ENCODE measurements around the gene TMEM131.
A peak's percentile ranks its signal among the peaks of the same experiment; 100 is the strongest.

TMEM131 gene

DNA sequence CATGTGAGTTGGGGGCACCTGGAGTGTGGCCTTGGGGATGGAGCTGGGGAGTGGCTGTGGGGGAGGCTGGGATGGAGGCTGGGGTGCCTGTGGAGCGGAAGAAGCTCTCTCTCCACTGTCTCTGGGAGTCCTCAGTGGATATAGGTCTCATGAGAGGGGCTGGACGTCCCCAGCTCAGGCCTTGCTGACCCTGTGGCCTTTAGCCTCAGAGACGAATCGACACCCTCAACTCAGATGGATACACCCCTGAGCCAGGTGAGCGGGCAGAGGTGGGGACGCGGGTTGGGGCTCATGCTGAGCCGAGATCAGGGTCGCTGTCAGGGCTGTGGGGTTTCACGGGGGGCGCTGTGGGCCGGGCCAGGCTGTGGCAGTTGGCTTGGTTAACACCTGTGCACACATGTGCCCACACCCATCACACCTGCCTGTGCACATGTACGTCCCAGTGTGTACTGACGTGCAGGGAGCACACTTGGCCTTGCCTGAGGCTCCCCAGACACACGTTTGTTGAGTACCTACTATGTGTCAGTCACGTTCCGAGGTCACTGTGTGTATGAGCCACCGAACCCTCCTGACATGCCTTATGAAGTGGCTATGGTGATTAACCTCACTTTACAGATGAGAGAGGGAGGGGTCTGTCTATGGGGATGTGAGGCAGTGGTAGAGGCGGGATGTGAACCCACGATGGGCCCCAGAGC lies 262.3 kb downstream of the TMEM131 start:
- TF ChIP-seq, protein P1, sequence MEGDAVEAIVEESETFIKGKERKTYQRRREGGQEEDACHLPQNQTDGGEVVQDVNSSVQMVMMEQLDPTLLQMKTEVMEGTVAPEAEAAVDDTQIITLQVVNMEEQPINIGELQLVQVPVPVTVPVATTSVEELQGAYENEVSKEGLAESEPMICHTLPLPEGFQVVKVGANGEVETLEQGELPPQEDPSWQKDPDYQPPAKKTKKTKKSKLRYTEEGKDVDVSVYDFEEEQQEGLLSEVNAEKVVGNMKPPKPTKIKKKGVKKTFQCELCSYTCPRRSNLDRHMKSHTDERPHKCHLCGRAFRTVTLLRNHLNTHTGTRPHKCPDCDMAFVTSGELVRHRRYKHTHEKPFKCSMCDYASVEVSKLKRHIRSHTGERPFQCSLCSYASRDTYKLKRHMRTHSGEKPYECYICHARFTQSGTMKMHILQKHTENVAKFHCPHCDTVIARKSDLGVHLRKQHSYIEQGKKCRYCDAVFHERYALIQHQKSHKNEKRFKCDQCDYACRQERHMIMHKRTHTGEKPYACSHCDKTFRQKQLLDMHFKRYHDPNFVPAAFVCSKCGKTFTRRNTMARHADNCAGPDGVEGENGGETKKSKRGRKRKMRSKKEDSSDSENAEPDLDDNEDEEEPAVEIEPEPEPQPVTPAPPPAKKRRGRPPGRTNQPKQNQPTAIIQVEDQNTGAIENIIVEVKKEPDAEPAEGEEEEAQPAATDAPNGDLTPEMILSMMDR (IDR thresholded peaks at IDR 0.05; ENCODE audit: insufficient read depth, missing control alignments): no peak
- no peak for DNase-seq (ENCODE audit: insufficient read length, low spot score)
- FAIRE-seq: no peak

DNA sequence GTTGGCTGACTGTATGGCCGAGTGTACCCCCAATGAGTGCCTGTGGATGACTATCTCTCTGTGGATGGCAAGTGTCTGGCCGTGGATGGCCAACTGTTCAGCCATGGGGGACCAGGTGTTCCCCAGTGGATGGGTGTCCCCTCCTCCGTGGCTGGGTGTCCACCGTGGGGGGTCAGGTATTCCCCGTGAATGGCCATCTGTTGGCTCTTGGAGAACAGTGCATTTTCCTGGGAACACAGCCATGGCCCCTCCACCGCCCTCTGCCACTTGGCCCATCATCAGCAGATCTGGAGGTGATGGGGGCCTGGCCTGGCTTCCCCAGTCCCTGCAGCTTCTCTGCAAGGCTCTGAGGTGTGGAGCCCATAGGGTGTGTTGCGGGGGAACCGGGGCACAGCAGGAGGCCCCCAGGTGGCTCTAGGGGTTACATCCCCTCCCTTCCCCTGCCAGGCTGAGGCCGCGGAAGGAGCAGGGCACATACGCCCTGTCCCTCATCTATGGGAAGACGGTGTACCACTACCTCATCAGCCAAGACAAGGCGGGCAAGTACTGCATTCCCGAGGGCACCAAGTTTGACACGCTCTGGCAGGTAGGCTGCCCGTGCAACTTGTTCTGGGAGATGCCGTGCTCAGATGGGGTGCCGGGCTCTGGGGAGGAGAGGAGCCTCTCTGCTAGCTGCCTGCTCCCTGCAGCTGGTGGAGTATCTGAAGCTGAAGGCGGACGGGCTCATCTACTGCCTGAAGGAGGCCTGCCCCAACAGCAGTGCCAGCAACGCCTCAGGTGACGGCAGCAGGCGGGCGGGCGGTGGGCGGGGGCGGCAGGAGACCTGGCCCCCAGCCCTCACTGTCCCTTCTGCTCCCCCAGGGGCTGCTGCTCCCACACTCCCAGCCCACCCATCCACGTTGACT lies 263.1 kb downstream of the TMEM131 start:
- no peak for DNase-seq (ENCODE audit: insufficient read length, low spot score)
- FAIRE-seq: no peak
- TF ChIP-seq, protein P1 (IDR thresholded peaks at IDR 0.05; ENCODE audit: insufficient read depth, missing control alignments): no peak

DNA sequence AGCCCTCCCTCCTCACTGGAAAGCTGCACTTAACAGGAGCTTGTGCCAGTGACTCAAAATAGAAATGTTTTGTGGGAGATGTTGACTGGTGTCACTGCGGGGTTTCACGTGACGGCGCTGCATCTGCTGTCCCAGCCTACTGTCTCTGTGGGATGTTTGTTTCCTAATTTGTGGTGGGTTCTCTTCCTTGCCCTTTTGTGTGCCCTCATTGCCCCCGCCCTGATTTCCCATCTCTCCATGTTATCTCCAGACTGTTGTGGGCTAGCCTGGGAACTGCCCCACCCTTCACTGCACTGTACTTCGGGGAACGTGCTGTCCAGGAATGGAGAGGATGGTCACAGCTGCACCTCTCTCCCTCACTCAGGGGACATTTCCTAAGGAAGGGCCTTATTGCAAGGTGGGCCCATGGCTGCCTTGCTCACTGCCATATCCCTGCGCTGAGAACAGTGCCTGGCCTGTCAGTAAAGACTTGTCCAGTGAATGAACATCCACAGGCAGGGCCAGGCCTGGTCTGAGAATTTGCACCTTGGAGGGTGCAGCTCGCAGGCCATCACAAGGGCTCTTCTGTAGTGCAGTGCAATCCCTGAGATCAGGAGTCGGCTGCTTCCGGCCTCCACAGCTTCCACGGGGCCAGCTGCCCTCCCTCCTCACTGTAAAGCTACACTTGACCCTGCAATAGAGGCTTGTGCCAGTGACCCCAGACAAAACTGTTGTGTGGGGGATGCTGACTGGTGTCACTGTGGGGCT lies 264.3 kb downstream of the TMEM131 start:
- DNase-seq (ENCODE audit: insufficient read length, low spot score) (no peak), FAIRE-seq (no peak)
- TF ChIP-seq, protein P1 (IDR thresholded peaks at IDR 0.05; ENCODE audit: insufficient read depth, missing control alignments): no peak

DNA sequence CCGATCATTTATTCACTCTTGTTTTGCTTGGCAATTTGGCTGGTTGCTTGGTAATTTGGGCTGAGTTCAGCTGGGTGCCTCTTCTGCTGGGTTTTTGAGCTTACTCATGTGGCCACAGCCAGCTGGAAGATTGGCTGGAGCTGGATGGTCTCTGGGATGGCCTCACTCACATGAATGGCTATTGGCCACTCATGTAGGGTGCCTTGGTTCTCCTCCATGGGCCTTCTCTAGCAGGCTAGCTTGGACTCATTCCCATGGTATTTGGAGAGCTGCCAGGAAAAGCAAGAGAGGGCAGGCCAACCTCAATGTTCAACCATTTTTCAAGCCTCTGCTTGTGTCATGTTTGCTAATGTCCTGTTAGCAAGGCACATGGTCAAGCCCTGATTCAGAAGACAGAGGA lies 265.5 kb downstream of the TMEM131 start:
- FAIRE-seq: no peak
- TF ChIP-seq, protein P1 (IDR thresholded peaks at IDR 0.05; ENCODE audit: insufficient read depth, missing control alignments): no peak
- DNase-seq (ENCODE audit: insufficient read length, low spot score): no peak

DNA sequence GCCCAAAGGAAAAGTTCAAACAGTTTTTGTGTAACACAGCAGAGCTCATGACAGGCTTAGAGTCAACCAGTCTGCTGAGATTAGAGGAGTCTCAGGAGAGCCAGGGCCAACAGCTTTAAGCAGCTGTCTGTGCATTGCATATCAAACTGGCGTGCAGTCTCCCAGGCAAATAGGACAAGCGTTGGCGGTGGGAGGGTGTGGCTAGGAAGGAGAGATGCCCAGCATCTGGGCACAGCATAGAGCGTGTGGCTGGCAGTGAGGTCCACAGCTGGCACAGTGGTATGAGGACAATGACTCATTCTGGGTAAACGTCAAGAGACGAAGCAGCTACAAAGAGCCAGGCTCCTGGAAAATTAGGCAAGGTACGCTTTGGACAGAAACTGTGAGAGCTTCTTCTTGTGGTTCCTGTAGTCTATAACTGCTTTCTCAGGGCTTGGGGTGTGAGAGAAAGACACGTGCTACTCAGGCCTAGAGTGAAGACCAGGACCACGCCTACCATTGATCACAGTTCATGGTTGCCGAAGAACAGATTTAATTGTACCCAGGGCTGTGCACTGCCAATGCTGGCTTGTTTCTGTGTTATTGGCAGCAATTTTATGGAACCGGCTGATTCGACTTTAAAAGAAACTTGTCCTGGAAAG lies 267.5 kb downstream of the TMEM131 start:
- TF ChIP-seq, protein P1 (IDR thresholded peaks at IDR 0.05; ENCODE audit: insufficient read depth, missing control alignments): no peak
- FAIRE-seq: peak; percentile 29
- DNase-seq (ENCODE audit: insufficient read length, low spot score): no peak

DNA sequence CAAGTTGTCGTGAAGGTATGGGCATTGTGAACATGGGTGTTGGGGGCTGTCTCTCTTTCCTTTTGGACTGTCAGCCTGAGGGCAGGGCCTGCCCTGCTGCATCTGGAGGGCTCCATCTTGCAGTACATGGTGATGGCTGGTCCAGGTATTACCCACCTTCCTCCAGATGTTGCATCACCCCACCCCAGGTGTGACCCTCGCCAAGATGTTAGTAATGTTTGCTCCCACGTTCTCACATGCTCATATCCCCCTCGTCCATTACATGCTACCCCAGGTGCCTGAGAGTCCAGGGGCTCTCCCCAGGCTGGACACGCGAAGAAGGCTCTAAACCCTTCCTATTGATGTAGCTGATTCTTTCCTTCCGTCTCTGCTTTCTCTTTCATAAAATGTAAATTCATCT lies 268.5 kb downstream of the TMEM131 start:
- FAIRE-seq (no peak), DNase-seq (ENCODE audit: insufficient read length, low spot score) (no peak)
- TF ChIP-seq, protein P1 (IDR thresholded peaks at IDR 0.05; ENCODE audit: insufficient read depth, missing control alignments): no peak

All from D721Med (cell line).